Panc1 (cell line): ENCODE measurements around the gene CCDC171.

Experiments
- POLR2AphosphoS5 ChIP-seq: IDR thresholded peaks from 2 replicates; pipeline ENCODE4 v1.6.1; 2012; ENCODE audit warnings: mild to moderate bottlenecking, low read depth, low read length, moderate library complexity
- SIN3A ChIP-seq: IDR thresholded peaks from 2 replicates; pipeline ENCODE4 v1.6.1; 2012; ENCODE audit warnings: low read depth, mild to moderate bottlenecking, low read length, moderate library complexity, borderline replicate concordance; ENCODE audit not compliant: insufficient read depth
- TCF7L2 ChIP-seq: IDR thresholded peaks from 2 replicates; pipeline ENCODE4 v1.6.1; 2011; ENCODE audit warnings: mild to moderate bottlenecking, low read depth, low read length, inconsistent platforms
- TF ChIP-seq, protein P1 (sequence below): fragments of 450-650 bp; IDR thresholded peaks from 2 replicates; pipeline ENCODE4 v1.5.1; 2017; ENCODE audit warnings: mild to moderate bottlenecking

DNA sequence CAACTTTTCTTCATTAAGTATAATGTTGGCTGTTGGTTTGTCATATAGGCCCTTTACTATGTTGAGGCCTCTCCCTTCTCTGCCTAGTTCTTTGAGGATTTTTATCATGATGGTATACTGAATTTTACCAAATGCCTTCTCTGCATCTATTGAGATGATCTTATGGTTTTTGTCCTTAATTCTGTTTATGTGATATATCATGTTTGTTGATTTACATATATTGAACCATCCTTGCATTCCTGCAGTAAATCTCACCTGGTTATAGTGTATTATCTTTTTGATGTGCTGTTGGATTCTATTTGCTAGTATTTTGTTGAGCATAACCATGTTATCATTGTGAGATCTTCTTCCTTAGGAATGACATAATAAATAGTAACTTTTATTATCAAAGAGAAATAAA, 362.9 kb downstream of the CCDC171 start:
- TF ChIP-seq, protein P1, sequence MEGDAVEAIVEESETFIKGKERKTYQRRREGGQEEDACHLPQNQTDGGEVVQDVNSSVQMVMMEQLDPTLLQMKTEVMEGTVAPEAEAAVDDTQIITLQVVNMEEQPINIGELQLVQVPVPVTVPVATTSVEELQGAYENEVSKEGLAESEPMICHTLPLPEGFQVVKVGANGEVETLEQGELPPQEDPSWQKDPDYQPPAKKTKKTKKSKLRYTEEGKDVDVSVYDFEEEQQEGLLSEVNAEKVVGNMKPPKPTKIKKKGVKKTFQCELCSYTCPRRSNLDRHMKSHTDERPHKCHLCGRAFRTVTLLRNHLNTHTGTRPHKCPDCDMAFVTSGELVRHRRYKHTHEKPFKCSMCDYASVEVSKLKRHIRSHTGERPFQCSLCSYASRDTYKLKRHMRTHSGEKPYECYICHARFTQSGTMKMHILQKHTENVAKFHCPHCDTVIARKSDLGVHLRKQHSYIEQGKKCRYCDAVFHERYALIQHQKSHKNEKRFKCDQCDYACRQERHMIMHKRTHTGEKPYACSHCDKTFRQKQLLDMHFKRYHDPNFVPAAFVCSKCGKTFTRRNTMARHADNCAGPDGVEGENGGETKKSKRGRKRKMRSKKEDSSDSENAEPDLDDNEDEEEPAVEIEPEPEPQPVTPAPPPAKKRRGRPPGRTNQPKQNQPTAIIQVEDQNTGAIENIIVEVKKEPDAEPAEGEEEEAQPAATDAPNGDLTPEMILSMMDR = no peak
- TF ChIP-seq TCF7L2 (no peak), POLR2AphosphoS5 (no peak), SIN3A (no peak)
